Left cardiac atrium (tissue), 4 donors: Measurements from ENCODE around the gene SLBP. TPM values are rescaled to one million over a fixed set of nuclear protein-coding genes. Genes with fewer than 3 reads are reported as not detected.

ENCODE experiments used
- ATAC-seq, 2 donors: fragments of 200-7000 bp; cut with Tn5 transposase; one replicate each; pipeline ENCODE4 v1.9.1; 2020; ENCODE audit warnings: mild to moderate bottlenecking in 2 of 2, moderate library complexity in 2 of 2
- DNase-seq: peaks from one replicate; pipeline ENCODE4 v3.0.0-alpha.2; 2020
- intact Hi-C, 2 donors: fragments of 100-400 bp; cut with DNase I; formaldehyde crosslinking; loops; one replicate each; pipeline versions ENCODE4 v1.14.1 to v1.15.1; 2022 to 2023
- total RNA-seq, 2 donors: library from RNA; stranded (reverse); fragmentation: NEBNext Ultra II Directional; extraction: Animal tissue kit (Norgen Biotek cat#: 25700); gene quantifications; one replicate each; pipeline ENCODE4 v1.2.1, GENCODE V29; 2021
- donor health status: DM: no; HTN: yes; CAD: no.
- donor health status: DM: no; HTN: yes; CAD: no; lungs with severe emphysema.
- donor health status: DM: yes; HTN: yes; CAD: no.
- donor health status: Dilated cardiomyopathy.

The SLBP gene
- total RNA-seq, 2 donors from 2014 or later: 15.8 to 18.2 TPM

- ATAC-seq: peak in 1 of 2 donors; percentile 62
- intact Hi-C loops: no loop called here
- no peak for DNase-seq
Measured at GRCh38 chr4:1667273-1667672, 44.8 kb downstream of the SLBP start.

- ATAC-seq (peak; percentile 74 to 82), DNase-seq (peak; percentile 65)
- intact Hi-C loops: no loop called here
Measured at GRCh38 chr4:1666391-1666790, 45.7 kb downstream of the SLBP start.

GRCh38 chr4:1664141-1664540 lies 48.0 kb downstream of the SLBP start:
- intact Hi-C loops: no loop called here
- DNase-seq (no peak), ATAC-seq (no peak)

GRCh38 chr4:1663549-1663948 lies 48.6 kb downstream of the SLBP start:
- DNase-seq: no peak
- no peak for ATAC-seq
- intact Hi-C loops: no loop called here

- DNase-seq (no peak), ATAC-seq (no peak)
- intact Hi-C loops: no loop called here
Measured at GRCh38 chr4:1661695-1662094, 50.4 kb downstream of the SLBP start.

GRCh38 chr4:1660948-1661677 lies 51.0 kb downstream of the SLBP start:
- DNase-seq (no peak), ATAC-seq (no peak)
- intact Hi-C loops: no loop called here

GRCh38 chr4:1659104-1660043 lies 52.7 kb downstream of the SLBP start:
- DNase-seq (no peak), ATAC-seq (no peak)
- intact Hi-C loops: no loop called here

- DNase-seq (no peak), ATAC-seq (no peak)
- intact Hi-C loops: no loop called here
Measured at GRCh38 chr4:1658581-1658980, 53.5 kb downstream of the SLBP start.

GRCh38 chr4:1658146-1658545 lies 54.0 kb downstream of the SLBP start:
- no peak for ATAC-seq
- no peak for DNase-seq
- intact Hi-C loops: no loop called here

- ATAC-seq (no peak), DNase-seq (no peak)
- intact Hi-C loops: no loop called here
Measured at GRCh38 chr4:1656986-1657385, 55.1 kb downstream of the SLBP start.

GRCh38 chr4:1656132-1656531 lies 56.0 kb downstream of the SLBP start:
- no peak for ATAC-seq
- no peak for DNase-seq
- intact Hi-C loops: no loop called here

- ATAC-seq (no peak), DNase-seq (no peak)
- intact Hi-C loops: no loop called here
Measured at GRCh38 chr4:1655676-1656075, 56.4 kb downstream of the SLBP start.

GRCh38 chr4:1655081-1655480 lies 57.0 kb downstream of the SLBP start:
- no peak for DNase-seq
- intact Hi-C loops: no loop called here
- ATAC-seq: peak in 1 of 2 donors; percentile 15

- intact Hi-C loops: no loop called here
- no peak for ATAC-seq
- DNase-seq: no peak
Measured at GRCh38 chr4:1654216-1654955, 57.7 kb downstream of the SLBP start.

GRCh38 chr4:1653776-1654175 lies 58.3 kb downstream of the SLBP start:
- intact Hi-C loops: no loop called here
- no peak for DNase-seq
- no peak for ATAC-seq

- intact Hi-C loops: no loop called here
- DNase-seq: no peak
- ATAC-seq: no peak
Measured at GRCh38 chr4:1652088-1652487, 60.0 kb downstream of the SLBP start.

- intact Hi-C loops: no loop called here
- DNase-seq (no peak), ATAC-seq (no peak)
Measured at GRCh38 chr4:1651609-1652008, 60.5 kb downstream of the SLBP start.

GRCh38 chr4:1648962-1649361 lies 63.2 kb downstream of the SLBP start:
- intact Hi-C loops: no loop called here
- DNase-seq (no peak), ATAC-seq (no peak)

GRCh38 chr4:1647432-1647831 lies 64.7 kb downstream of the SLBP start:
- ATAC-seq (no peak), DNase-seq (no peak)
- intact Hi-C loops: no loop called here

GRCh38 chr4:1646690-1647089 lies 65.4 kb downstream of the SLBP start:
- intact Hi-C loops: no loop called here
- DNase-seq: no peak
- no peak for ATAC-seq
